A673 (cell line): ENCODE results near the gene SYVN1. TPM values are rescaled to one million over a fixed set of nuclear protein-coding genes. Genes with fewer than 3 reads are reported as not detected.
A peak's percentile ranks its signal among the peaks of the same experiment; 100 is the strongest.

Source experiments
- BruUV-seq: library from RNA; stranded (reverse); fragments of 400-500 nt; replicated peaks from 2 replicates; lab custom pipeline; 2021; lab: Mats Ljungman, UMichigan
- CTCF ChIA-PET: fragments of 300-600 bp; sonication (Branson Sonifier 250); formaldehyde crosslinking; loops from one replicate; lab custom pipeline; 2022; ENCODE audit warnings: antibody characterized with exemption; lab: Charles Lee
- POLR2A ChIA-PET: fragments of 300-600 bp; sonication (Branson Sonifier 250); formaldehyde crosslinking; loops from one replicate; lab custom pipeline; 2022; ENCODE audit warnings: antibody characterized with exemption; ENCODE audit not compliant: low non-redundant PET; lab: Charles Lee
- DNase-seq: peaks from one replicate; pipeline ENCODE4 v3.0.0-alpha.2; 2015; ENCODE audit warnings: low spot score
- H3K27ac ChIP-seq: fragments of 200-600 bp; sonication (generic); 2 replicates; pipeline ENCODE4 v1.5.1; 2016; ENCODE audit warnings: mixed run types, low read depth, mild to moderate bottlenecking, mixed read lengths, antibody characterized with exemption, low read length; ENCODE audit not compliant: poor library complexity, severe bottlenecking
- H3K27me3 ChIP-seq: fragments of 200-600 bp; sonication (generic); replicated peaks from 2 replicates; pipeline ENCODE4 v1.6.1; 2017; ENCODE audit warnings: mixed run types, low read depth, mild to moderate bottlenecking, mixed read lengths, antibody characterized with exemption, low read length; ENCODE audit not compliant: insufficient read depth, poor library complexity
- H3K36me3 ChIP-seq: fragments of 200-600 bp; sonication (generic); 2 replicates; pipeline ENCODE4 v1.6.1; 2016; ENCODE audit warnings: mixed run types, mild to moderate bottlenecking, mixed read lengths, antibody characterized with exemption, low read length; ENCODE audit not compliant: insufficient read depth, poor library complexity, severe bottlenecking
- H3K4me1 ChIP-seq: fragments of 200-600 bp; sonication (generic); 2 replicates; pipeline ENCODE4 v1.6.1; 2017; ENCODE audit warnings: mixed run types, mild to moderate bottlenecking, mixed read lengths, antibody characterized with exemption, low read length; ENCODE audit not compliant: insufficient read depth, poor library complexity, severe bottlenecking
- H3K4me3 ChIP-seq: fragments of 200-600 bp; sonication (generic); 2 replicates; pipeline ENCODE4 v1.5.1; 2016; ENCODE audit warnings: low read depth, mixed run types, mild to moderate bottlenecking, mixed read lengths, low read length; ENCODE audit not compliant: poor library complexity, severe bottlenecking
- H3K9me3 ChIP-seq: fragments of 200-600 bp; sonication (generic); 2 replicates; pipeline ENCODE4 v1.6.1; 2016; ENCODE audit warnings: mixed run types, low read depth, mild to moderate bottlenecking, mixed read lengths, antibody characterized with exemption, low read length; ENCODE audit not compliant: poor library complexity, severe bottlenecking
- CTCF ChIP-seq: fragments of 300-800, 200-600 bp; sonication (generic); conservative IDR thresholded peaks from 2 replicates; pipeline ENCODE4 v1.5.1; 2017; ENCODE audit warnings: low read depth, mild to moderate bottlenecking, antibody characterized with exemption, low read length, moderate library complexity, mixed read lengths
- EZH2 ChIP-seq: fragments of 200-600 bp; sonication (generic); IDR thresholded peaks from 2 replicates; pipeline ENCODE4 v1.6.1; 2017; ENCODE audit warnings: borderline replicate concordance, low read depth, mild to moderate bottlenecking, mixed read lengths, antibody characterized with exemption, low read length; ENCODE audit not compliant: poor library complexity, severe bottlenecking
- intact Hi-C: fragments of 100-400 bp; cut with micrococcal nuclease; formaldehyde crosslinking; loops from one replicate; pipeline ENCODE4 v1.10.0; 2022; ENCODE audit not compliant: unreplicated experiment
- total RNA-seq: library from RNA; stranded (reverse); gene quantifications from 2 replicates; pipeline ENCODE4 v1.2.3, GENCODE V29; 2021

SYVN1 gene
- total RNA-seq, 1 experiment from 2014 or later, result 48.5 TPM

GRCh38 chr11:65121865-65122696, 12.2 kb downstream of the SYVN1 start, which contains the start of the genes FAU and MRPL49:
Gene FAU, minus strand, starts transcription at chr11:65122134. Its CDS starts 321 bp downstream, at chr11:65121813.
Gene MRPL49, plus strand, starts transcription at chr11:65122321. Its CDS starts 26 bp downstream, at chr11:65122347.
- DNase-seq, result peak; percentile 100
- Histone ChIP-seq H3K36me3 (peaks cover 61% of the 10 kb centered on the region), H3K4me3 (peak within 1 kb of the TSS; percentile 89), H3K27me3 (no peaks in the 10 kb centered on the region), H3K27ac (peak within 1 kb of the TSS; percentile 83), H3K9me3 (no peaks in the 10 kb centered on the region), H3K4me1 (peaks cover 10% of the 10 kb centered on the region)
- TF ChIP-seq CTCF (no peak), EZH2 (no peak)
- POLR2A ChIA-PET, result interaction anchor here (0.6 to 1.1 kb wide), 3 partner anchors 10 to 804 kb away, joined by 3 to 6 read pairs (median 4); partner anchors contain the start of genes PRDX5, TM7SF2 and TRMT112
- intact Hi-C loops, result no loop called here
- CTCF ChIA-PET, result interaction anchor here (0.6 to 1.4 kb wide), 9 partner anchors 9 to 311 kb away, joined by 3 to 11 read pairs (median 3); partner anchors contain the start of genes CDC42BPG and TM7SF2
- BruUV-seq, result TSS peak; percentile 76

GRCh38 chr11:65121447-65121864, 12.9 kb downstream of the SYVN1 start:
- CTCF ChIA-PET, result interaction anchor here (0.6 to 1.4 kb wide), 5 partner anchors 9 to 277 kb away, joined by 3 to 11 read pairs (median 3); partner anchors contain the start of genes CDC42BPG and TM7SF2
- Histone ChIP-seq H3K36me3 (peaks cover 55% of the 10 kb centered on the region), H3K27ac (peak overlapping the region; percentile 83), H3K4me1 (peaks cover 13% of the 10 kb centered on the region), H3K4me3 (peak overlapping the region; percentile 89), H3K27me3 (no peaks in the 10 kb centered on the region), H3K9me3 (no peaks in the 10 kb centered on the region)
- intact Hi-C loops, result no loop called here
- TF ChIP-seq CTCF (no peak), EZH2 (no peak)
- no peak for DNase-seq
- no TSS peak for BruUV-seq
- POLR2A ChIA-PET, result interaction anchor here (0.9 to 1.1 kb wide), 2 partner anchors 13 to 804 kb away, joined by 3 to 6 read pairs; partner anchors contain the start of genes PRDX5 and TRMT112

- Histone ChIP-seq H3K4me3 (peak overlapping the region; percentile 89), H3K27me3 (no peaks in the 10 kb centered on the region), H3K36me3 (peaks cover 55% of the 10 kb centered on the region), H3K9me3 (no peaks in the 10 kb centered on the region), H3K4me1 (peaks cover 19% of the 10 kb centered on the region), H3K27ac (peak overlapping the region; percentile 83)
- CTCF ChIA-PET, result no interaction called here
- POLR2A ChIA-PET, result no interaction called here
- no peak for DNase-seq
- BruUV-seq, result no TSS peak
- intact Hi-C loops, result no loop called here
- TF ChIP-seq EZH2 (no peak), CTCF (no peak)
These were observed 13.5 kb downstream of the SYVN1 start for GRCh38 chr11:65120831-65121230.
